GM06990 (cell line): Measurements from ENCODE around the gene NHP2.

Experiments used
- DNase-seq: peaks from one replicate; pipeline ENCODE4 v3.0.0-alpha.2; 2011; ENCODE audit not compliant: insufficient read length; ENCODE audit errors: extremely low read depth
- H3K27me3 ChIP-seq: replicated peaks from 2 replicates; pipeline ENCODE4 v1.6.0; 2011; ENCODE audit warnings: low read length; ENCODE audit not compliant: control insufficient read depth, insufficient read depth
- H3K36me3 ChIP-seq: 2 replicates; pipeline ENCODE4 v1.5.1; 2011; ENCODE audit warnings: low read length; ENCODE audit not compliant: control insufficient read depth, insufficient read depth
- H3K4me3 ChIP-seq: replicated peaks from 2 replicates; pipeline ENCODE4 v1.5.1; 2011; ENCODE audit warnings: low read depth, mild to moderate bottlenecking, control low read depth, low read length
- TF ChIP-seq, protein P1 (sequence below): IDR thresholded peaks from 2 replicates; pipeline ENCODE4 v1.5.1; 2011; ENCODE audit warnings: low read length, control low read depth, mild to moderate bottlenecking, inconsistent platforms; ENCODE audit not compliant: insufficient read depth, poor library complexity, severe bottlenecking

Gene NHP2

DNA sequence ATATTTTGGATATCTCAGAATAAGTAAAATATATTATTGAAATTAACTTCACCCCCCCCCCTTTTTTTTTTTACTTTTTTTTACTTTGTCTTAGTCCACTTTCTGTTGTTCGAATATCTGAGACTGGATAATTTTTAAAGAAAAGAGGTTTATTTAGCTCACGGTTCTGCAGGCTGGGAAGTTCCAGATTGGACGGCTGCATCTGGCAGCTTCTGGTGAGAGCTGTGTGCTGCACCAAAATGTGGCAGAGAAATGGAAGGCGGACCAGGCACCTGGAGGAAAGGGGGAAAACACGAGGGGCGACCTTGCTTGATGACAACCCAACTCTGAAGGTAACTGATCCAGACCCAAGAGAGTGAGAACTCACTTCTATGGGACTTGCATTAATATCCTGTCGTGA, 39.1 kb upstream of the NHP2 start:
- H3K36me3 ChIP-seq, result no peaks in the 10 kb centered on the region
- TF ChIP-seq, protein P1, sequence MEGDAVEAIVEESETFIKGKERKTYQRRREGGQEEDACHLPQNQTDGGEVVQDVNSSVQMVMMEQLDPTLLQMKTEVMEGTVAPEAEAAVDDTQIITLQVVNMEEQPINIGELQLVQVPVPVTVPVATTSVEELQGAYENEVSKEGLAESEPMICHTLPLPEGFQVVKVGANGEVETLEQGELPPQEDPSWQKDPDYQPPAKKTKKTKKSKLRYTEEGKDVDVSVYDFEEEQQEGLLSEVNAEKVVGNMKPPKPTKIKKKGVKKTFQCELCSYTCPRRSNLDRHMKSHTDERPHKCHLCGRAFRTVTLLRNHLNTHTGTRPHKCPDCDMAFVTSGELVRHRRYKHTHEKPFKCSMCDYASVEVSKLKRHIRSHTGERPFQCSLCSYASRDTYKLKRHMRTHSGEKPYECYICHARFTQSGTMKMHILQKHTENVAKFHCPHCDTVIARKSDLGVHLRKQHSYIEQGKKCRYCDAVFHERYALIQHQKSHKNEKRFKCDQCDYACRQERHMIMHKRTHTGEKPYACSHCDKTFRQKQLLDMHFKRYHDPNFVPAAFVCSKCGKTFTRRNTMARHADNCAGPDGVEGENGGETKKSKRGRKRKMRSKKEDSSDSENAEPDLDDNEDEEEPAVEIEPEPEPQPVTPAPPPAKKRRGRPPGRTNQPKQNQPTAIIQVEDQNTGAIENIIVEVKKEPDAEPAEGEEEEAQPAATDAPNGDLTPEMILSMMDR, result no peak
- no peak for DNase-seq
- H3K4me3 ChIP-seq, result no peak overlapping the region
- H3K27me3 ChIP-seq, result peaks cover 3% of the 10 kb centered on the region

DNA sequence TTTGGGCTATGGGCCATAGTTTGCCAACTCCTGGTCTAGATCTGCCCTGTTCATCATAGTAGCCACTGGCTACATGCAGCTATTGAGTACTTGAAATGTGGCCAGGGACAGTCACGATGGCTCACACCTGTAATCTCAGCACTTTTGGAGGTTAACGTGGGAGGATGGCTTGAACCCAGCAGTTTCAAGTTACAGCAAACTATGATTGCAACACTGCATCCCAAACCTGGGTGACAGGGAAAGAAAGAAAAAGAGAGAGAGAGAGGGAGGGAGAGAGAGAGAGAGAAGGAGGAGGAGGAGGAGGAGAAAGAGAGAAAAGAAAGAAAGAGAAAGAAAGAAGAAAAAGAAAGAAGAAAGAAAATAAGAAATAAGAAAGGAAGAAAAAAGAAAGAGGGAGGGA, 38.6 kb upstream of the NHP2 start:
- Histone ChIP-seq H3K36me3 (no peaks in the 10 kb centered on the region), H3K27me3 (peaks cover 3% of the 10 kb centered on the region), H3K4me3 (no peak overlapping the region)
- DNase-seq, result no peak
- TF ChIP-seq, protein P1, result no peak

DNA sequence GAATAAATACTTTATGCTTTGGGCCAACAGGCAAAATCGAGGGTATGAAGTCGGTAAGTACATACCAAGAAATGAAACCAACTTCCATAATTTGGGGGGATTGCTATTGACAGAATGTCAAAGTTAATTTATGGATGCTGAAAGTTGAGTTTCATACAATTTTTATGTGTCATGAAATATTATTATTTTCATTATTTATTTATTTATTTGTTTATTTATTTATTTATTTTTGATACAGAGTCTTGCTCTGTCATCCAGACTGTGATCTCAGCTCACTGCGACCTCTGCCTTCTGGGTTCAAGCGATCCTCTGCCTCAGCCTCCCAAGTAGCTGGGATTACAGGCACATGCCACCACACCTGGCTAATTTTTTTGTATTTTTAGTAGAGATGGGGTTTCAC, 38.0 kb upstream of the NHP2 start:
- no peaks in the 10 kb centered on the region for H3K36me3 ChIP-seq
- TF ChIP-seq, protein P1, result no peak
- H3K4me3 ChIP-seq, result no peak overlapping the region
- DNase-seq, result no peak
- H3K27me3 ChIP-seq, result peaks cover 3% of the 10 kb centered on the region

DNA sequence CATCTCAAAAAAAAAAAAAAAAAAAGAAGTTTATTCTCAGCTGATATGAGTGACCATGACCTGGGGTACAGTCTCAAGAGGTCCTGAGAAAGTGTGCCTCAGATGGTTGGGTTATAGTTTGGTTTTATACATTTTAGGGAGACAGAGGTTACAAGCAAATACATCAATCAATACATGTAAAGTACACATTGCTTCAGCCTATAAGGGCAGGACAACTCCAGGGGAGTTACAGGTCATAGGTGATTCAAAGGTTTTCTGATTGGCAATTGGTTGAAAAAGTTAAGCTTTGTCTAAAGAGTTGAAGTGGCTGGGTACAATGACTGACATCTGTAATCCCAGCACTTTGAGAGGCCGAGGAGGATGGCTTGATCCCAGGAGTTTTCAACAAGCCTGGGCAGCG, 35.7 kb upstream of the NHP2 start:
- Histone ChIP-seq H3K36me3 (no peaks in the 10 kb centered on the region), H3K27me3 (peaks cover 2% of the 10 kb centered on the region), H3K4me3 (no peak overlapping the region)
- TF ChIP-seq, protein P1, result no peak
- DNase-seq, result no peak

DNA sequence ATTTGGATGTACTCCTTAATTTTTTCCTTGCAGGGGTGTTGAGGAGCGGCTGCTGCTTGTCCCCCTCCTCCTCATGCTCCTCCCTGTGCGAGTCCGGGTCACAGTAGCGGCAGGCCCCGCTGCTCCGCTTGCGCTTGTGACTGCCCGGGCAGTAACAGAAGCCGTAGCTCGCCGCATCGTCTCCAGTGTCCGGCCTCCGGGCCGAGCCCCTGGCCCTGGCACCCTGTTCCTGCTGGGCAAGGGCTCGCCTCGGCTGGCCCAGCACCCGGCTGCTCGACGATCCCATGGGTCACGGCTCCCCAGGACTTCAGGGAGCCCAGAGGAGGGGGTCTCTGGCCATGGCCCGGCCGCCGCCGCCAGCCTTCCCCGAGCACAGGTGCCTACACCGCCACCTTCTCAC, 33.3 kb upstream of the NHP2 start, which contains the start of gene GMCL2:
Gene GMCL2, minus strand, starts transcription at position 358 of the 400 bp plus-strand sequence. Its CDS starts 72 bp downstream, at position 286.
- no peak for DNase-seq
- no peak within 1 kb of the TSS for H3K4me3 ChIP-seq
- TF ChIP-seq, protein P1, result no peak
- no peaks in the 10 kb centered on the region for H3K36me3 ChIP-seq
- no peaks in the 10 kb centered on the region; the same call in 1 of the 2 replicates for H3K27me3 ChIP-seq

DNA sequence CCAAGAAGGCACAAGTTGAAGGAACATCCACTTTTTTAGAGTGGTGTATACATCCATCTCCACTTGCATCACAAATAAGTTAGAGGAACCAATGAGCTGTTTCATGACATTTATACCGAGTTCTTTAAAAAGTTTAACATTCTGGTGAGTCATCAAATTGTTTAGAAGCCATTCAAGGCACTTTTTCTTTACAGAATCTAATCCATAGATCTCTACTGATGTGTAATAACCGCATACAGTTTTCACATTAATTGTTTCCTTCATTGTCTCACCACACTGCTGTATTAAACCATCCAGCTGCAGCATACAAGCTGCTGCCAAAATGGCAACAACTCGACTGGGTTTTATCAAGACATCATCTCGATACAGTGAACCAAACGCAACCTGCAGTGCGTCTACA, 32.7 kb upstream of the NHP2 start:
- Histone ChIP-seq H3K4me3 (no peak overlapping the region), H3K27me3 (no peaks in the 10 kb centered on the region; the same call in 1 of the 2 replicates), H3K36me3 (no peaks in the 10 kb centered on the region)
- no peak for DNase-seq
- TF ChIP-seq, protein P1, result no peak
